HG02642 (cell line): ENCODE measurements around the gene TLE7.

ENCODE experiments used
- ATAC-seq: cut with Tn5 transposase; IDR thresholded peaks from one replicate; pipeline ENCODE4 v1.9.1; 2021; ENCODE audit warnings: mild to moderate bottlenecking; ENCODE audit not compliant: unreplicated experiment, poor library complexity

Gene TLE7

GRCh38 chr16:71380831-71381230, 61.0 kb downstream of the TLE7 start:
- ATAC-seq: no peak
